ENCODE data around the gene NFE2L1.
"Not testable (repeated sequence)": the region's sequence is repeated elsewhere in the genome, so short reads cannot be mapped to it uniquely, and the experiment has no call there.

NFE2L1 gene

DNA sequence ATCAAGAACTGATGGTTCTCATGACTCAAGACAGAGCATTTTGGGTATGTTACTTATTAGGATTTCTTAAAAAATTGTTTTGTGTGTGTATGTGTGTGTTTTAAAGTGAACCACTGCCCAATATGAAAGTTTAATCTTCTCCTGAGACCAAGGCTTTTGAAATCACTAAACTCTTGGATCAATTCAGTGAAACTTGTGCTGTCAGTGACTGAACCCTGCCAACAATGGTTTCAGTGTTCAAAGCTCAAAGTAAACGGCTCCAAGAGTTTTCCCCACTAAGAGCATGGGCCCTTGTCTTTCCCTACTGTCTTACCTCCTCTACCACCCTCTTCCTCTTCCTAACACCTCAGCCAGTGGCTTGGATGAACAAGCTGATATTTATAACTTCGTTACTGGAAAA, 22.0 kb downstream of the NFE2L1 start:
- DNase-seq: no peak

DNA sequence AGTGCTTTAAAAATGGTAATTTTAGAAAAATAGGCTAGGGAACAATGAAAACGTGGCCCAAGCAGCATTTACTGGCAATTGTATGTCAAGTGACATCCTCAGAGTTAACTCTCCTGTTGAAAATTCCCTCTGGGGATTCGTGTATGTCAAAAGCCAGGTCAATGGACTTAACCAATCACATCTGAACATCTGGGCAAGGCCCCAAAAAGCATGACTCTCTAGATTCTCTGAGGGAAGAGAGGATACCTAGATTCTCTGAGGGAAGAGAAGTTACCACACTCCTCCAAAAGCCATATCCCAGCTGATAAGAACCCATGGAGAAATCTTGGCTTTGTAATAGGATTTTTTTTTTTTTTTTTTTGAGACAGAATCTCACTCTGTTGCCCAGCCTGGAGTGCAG, 23.5 kb downstream of the NFE2L1 start:
- DNase-seq: no peak

DNA sequence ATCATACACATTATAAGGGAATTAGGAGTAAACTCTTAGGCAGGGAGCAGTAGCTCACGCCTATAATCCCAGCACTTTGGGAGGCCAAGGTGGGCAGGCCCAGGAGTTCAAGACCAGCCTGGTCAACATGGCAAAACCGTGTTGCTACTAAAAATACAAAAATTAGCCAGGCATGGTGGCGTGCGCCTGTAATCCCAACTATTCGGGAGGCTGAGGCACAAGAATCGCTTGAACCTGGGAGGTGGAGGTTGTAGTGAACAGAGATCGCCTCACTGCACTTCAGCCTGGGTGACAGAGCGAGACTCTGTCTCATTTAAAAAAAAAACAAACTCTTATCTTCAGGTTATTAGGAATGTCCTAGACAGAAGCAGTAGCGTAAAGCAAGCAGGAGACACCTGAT, 24.7 kb downstream of the NFE2L1 start:
- not testable (repeated sequence) for DNase-seq

DNA sequence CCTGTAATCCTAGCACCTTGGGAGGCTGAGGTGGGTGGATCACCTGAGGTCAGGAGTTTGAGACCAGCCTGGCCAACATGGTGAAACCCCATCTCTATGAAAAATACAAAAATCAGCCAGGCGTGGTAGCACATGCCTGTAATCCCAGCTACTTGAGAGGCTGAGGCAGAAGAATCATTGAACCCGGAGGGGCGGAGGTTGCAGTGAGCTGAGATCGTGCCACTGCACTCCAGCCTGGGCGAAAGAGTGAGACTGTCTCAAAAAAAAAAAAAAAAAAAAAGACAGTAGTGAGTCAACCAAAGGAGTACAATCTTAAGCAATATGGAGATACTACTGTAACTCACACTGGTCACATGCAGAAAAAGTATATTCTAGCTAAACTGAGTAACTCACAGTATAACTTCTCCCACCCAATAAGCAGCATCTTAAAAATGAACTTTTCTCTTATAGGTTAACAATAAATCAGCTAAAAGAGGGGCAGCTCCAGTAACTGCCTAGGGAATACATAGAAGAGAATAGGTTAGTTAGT, 25.5 kb downstream of the NFE2L1 start:
- not testable (repeated sequence) for DNase-seq

DNA sequence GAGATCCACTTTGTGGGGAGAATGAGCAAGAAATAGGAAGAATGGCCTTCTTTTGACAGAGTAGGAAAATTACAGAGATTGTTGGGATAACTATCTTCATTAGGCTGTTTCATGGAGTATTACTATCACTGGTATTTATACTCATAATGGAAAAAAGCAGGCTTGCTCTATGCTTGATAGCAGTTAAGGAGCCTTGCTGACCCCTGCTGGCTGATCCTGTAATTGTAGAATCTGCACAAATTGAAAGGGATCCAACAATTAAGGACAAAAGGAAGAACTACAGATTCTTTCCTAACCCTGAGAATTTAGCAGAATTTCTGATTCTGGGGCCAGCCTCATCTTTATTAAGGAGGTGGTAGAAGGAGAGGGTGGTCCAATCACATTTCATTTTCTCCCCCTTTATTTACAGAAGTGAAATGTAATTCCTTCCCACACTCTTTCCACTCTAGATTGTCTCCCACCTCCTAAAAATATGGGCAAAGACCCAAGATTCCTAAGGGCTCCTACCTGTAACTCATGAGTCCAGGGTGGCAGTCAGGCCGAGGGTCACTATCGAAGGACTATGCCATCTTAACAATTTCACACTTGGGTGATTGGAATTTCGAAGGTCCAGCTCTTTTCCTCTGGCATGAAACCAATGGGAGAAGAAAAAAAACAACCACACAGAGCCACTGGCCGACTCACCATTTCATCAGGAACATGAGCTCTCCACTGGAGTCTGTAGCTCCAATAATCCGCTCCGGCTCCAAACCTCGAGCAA, 26.3 kb downstream of the NFE2L1 start:
- peak; percentile 8 to 9 for DNase-seq

DNA sequence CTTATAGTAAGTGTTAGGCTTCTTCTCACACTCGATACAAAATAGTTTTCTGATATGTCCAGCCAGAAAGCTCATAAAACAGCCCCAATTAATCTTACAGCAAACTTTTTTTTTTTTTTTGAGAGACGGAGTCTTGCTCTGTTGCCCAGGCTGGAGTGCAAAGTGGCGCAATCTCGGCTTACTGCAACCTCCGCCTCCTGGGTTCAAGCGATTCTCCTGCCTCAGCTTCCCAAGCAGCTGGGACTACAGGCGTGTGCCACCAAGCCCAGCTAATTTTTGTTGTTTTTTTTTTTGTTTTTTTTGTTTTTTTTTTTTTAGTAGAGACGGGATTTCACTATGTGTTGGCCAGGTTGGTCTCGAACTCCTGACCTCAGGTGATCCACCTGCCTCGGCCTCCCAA, 29.0 kb downstream of the NFE2L1 start:
- not testable (repeated sequence) for DNase-seq

DNA sequence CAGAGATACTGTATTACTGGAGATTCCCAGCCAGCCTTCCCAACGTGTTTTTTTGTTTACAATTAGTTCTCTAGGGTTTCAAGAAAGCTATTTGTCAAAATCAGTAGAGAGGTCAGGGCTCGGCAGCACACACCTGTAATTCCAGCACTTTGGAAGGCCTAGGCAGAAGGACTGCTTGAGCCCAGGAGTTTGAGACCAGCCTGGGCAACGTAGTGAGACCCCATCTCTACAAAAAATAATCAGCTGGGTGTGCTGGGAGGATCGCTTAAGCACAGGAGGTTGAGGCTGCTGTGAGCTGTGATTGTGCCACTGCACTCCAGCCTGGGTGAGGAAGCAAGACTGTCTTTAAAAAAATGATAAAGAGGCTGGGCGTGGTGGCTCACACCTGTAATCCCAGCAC, 33.7 kb downstream of the NFE2L1 start:
- DNase-seq: no peak

DNA sequence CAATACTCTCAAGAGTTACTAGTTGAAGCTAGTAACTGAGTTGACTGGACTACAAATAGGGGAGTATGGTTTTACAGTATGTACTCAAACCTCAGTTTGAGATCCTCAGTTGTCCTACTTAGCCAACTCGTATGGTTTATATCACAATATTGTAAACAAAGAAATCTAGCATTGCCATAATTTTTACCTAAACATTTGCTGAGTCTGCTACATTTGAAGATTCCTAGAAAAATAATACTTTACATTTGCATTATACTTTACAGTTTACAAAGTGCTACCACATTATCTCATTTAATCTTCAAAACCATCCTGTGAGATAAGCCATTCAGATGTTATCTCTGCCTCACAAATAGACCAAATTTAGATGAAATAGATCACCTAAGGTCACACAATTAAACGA, 36.8 kb downstream of the NFE2L1 start:
- no peak for DNase-seq

DNA sequence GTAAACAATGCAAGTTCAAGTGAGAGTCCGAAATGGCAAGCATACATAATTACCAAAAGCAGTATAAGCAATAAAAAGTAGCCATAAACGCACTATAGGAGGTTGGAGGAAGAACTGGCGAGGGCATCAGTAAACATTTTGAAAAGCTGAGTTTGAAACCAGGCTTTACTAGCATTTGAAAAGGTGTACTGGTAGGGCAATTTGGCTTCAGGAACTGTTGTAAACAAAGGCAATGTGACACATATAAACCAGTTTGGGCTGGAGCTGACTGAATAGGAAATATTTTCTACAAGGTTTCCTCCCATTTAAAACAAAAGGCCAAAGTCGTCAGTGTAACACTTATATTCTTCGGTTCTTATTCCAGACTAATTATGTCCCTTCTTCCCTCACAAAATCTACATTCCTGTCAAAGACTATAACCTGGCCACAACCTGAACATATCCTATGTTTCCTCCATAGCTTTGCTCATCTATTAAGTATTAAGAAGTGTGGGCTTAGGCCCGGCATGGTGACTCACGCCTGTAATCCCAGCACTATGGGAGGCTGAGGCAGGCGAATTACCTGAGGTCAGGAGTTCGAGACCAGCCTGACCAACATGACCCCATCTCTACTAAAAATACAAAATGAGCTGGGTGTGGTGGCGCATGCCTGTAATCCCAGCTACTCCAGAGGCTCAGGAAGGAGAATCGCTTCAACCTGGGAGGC, 45.3 kb downstream of the NFE2L1 start:
- DNase-seq: no peak

DNA sequence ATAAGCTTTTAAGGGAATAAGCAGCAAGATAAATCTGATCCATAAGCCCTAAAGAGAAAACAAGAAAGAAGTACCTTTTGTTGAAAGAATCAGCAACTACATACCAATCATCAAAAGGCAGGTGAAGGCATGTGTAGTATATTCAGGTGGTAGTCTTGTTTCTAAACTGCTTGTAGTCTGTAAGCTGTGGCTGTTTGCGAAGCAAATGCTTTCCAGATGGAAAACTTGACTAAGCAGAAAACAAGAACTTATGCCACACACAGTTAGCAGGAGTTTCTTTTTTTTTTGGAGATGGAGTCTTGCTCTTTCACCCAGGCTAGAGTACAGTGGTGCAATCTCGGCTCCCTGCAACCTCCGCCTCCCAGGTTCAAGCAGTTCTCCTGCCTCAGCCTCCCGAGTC, 47.5 kb downstream of the NFE2L1 start:
- DNase-seq: no peak

DNA sequence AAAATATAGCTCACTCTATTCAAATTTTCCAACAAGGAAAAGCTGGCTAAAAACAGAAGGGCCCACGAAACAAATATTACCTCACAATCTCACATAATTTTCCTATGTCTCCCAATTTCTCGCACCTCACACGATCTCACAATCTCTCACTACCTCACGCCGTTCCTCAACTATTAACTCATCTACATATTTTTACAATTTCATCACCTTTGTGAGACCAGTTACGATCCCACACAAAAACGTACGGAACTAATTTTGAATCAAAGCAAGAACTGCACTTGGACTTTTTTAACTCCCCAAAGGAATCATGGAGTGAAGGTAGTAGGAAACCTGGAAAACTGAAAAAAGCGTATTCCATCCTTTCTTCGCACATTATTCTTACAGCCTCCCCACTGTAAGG, 52.0 kb downstream of the NFE2L1 start:
- DNase-seq: no peak

DNA sequence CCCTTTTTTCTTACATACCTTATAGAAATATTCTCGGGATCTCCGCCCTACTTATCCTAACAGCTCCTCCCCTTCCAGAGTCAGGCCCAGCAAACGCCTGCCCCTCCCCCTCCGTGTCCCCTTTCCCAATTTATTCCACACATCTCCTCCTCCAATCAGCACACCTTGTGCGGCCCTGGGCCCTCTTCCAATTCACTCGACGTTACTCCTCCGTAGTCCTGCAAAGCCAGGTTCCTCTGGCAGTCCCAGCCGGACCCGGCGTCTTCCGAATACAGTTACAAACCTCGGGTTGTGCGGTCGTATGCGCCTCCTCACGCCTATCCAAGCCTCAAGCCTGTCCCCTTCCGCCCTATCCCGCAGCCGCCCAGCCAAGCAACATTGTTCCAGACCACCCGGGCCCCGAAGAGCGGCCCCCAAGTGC, 52.4 kb downstream of the NFE2L1 start:
- no peak for DNase-seq

DNA sequence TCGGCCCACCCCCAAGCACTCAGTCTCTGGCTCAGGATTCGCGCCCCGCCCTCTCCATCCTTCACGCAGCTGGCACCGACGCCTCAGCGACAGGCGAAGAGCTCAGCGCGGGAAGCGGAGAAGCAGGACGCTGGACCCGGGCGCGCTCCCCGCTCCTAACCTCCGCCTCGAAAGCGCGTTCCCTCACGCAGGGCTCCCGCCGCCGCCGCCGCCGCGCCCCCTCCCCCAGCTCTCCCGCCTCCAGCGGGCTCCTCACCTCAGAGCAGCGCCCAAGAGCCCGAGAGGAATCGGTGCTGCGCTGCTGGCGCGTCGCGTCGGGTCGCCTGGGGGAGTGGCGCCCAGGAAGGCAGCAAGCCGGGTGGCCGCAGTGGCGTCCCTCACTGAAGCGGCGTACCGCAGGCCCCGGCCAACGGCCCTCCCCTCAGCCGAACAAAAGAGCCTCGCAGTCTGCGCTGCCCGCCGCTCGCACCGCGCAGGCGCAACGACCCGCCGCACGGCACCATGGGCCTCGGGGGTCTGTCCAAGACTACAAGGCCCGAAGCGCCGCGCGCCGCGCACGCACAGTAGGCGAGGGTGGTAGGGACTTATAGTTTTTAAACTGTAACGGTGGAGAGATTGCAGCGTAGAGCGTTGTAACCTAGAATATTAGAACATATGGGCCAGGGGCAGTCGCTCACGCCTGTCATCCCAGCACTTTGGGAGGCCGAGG, 53.0 kb downstream of the NFE2L1 start, which contains the start of gene CBX1:
Gene CBX1, minus strand, starts transcription at position 467 of the 709 bp plus-strand sequence. CDS start 24,474 bp downstream, outside the sequence.
- peak; percentile 43 to 67 for DNase-seq

DNA sequence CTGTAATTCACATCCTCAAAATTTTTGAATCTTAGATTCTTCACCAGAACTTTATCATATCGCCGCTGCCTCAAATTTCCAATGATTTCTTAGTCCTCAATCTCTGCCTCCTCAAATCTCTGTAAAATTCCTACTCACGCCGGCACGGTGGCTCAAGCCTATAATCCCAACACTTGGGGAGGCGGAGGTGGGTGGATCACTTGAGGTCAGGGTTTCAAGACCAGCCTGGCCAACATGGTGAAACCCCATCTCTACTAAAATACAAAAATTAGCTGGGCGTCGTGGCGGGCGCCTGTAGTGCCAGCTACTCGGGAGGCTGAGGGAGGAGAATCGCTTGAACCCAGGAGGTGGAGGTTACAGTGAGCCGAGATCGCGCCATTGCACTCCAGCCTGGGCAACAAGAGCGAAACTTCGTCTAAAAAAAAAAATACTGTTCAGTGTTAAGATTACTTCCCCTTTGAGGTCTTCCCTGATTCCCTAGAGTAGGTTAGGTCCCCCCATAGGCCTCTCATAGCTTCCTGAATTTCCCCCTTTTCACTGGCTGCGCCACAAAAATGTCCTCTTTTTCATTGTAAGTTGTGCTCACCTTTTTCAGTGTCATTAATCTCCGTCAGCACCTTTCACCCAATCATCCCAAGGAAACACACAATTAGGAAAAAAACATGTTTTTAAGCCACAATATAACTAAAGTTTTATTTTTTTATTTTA, 54.0 kb downstream of the NFE2L1 start:
- no peak for DNase-seq

DNA sequence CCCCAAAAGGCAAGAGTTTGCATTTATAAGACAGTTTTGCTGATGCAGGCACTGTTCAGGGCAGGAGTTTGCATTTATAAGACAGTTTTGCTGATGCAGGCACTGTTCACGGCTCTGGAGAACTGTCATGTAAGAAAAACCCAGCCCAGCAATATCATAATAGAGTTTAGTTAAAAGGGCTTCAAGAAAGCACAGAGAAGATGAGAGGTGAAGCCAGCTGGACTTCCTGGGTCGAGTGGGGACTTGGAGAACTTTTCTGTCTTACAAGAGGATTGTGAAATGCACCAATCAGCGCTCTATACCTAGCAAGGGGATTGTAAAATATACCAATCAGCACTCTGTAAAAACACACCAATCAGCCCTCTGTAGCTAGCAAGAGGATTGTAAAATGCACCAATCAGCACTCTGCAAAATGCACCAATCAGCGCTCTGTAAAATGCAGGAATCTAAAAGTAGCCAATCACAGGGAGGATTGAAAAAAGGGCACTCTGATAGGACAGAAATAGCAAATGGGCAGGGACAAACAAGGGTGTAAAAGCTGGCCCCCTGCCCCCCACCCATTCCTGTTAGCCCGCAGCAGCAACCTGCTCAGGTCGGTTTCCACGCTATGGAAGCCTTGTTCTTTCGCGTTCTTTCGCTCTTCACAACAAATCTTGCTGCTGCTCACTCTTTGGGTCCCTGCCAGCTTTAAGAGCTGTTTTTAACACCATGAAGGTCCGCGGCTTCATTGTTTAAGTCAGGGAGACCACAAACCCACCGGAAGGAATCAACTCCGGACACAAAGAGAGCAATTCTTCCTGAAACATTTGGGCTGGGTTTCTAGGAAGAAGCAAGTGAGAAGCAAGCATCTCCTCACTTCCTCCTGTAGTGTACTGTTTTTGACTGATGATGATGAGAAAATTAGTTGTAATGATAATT, 54.9 kb downstream of the NFE2L1 start:
- DNase-seq: peak in 1 of 2 donors; percentile 50

DNA sequence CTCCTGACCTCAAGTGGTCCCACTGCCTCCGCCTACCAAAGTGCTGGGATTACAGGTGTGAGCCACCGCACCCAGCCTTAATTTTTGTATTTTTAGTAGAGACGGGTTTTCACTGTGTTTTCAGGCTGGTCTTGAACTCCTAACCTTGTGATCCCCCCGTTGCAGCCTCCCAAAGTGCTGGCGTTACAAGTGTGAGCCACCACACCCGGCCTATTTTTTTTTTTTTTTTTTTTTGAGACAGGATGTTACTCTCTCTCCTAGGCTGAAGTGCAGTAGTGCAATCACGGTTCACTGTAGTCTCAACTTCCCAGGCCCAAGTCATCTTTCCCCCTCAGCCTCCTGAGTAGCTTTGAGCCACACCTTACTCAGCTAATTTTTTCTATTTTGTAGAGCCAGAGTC, 56.3 kb downstream of the NFE2L1 start:
- DNase-seq: no peak

DNA sequence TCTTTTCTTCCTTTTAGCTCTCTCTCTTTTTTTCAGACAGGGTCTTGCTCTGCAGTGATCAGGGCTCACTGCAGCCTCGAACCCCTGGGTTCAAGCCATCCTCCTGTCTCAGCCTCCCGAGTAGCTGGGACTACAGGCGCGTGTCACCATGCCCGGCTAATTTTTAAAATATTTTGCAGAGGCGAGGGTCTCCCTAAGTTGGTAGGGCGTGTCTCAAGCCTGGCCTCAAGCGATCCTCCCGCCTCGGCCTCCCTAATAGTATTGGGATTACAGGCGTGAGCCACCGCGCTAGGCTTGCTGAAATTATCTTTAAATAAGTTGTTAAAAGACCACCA, 58.6 kb downstream of the NFE2L1 start:
- no peak for DNase-seq

DNA sequence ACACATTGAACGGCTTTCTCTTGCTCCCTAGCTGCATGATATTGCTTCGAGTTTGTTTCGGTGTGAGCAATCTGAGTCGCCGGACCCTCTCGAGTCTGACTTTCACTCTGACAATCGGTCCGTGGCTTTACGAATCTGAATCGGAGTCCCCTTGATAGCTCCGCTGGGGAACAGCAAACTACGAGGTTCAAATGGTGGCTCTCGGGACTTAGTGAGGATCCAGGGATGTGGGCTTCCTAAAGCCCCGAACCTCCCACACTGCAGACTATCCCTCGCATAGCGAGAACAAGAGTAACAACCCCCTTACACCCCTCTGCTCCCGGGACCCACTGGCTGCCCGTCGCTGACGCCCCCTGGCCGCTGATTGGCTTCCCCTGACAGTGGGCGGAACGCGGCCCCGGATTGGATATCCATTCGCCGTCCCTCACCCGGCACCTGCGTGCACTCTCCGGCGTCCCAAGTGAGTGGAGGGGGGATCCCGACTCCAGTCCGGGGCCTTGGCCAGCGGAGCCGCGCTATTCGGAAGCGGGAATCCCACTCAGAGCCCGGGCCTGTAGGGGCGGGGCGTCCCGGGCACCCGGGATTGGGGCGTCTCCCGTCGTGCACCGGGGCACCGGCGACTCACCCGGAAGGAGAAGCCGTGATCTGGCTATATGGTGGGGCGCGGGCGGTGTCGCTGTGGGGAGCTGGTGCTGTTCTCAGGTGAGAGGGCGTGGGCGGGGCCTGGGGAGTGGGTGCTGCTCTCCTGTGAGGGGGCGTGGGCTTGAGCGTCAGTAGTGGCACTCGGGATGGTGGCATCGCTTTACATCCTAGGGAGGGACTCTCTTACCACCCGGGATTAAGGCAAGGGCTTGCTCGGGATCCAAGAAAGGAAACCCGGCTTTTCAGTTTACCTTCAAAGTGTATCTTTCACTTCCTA, 59.2 kb downstream of the NFE2L1 start, which contains the start of gene SNX11:
Gene SNX11, plus strand, starts transcription at position 630 of the 919 bp plus-strand sequence. CDS start 4,278 bp downstream, outside the sequence.
- peak; percentile 65 to 97 for DNase-seq

DNA sequence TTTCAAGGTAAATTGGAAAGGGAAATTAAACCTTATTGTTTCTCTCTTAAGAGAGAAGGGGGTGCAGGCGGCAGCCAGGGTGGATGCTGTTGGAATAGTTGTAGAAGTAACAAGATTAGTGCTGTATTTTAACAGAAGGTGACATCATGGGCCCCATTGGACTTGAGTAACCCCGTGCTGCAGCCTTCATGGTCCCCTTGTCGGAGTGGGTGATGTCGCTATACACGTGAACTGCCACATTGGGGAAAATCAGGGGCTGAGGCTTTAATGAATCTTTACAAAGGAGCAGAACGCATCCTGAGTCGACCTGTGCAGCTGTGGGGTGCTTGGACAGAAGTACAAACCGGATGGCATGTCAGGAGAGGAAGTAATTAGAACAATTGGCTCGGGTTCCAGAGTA, 62.6 kb downstream of the NFE2L1 start:
- DNase-seq: no peak

Data from bone marrow (tissue), 2 donors.